Neural progenitor cell (in vitro differentiated cells): ENCODE results near the gene CCDC138. TPM values are rescaled to one million over a fixed set of nuclear protein-coding genes. Genes with fewer than 3 reads are reported as not detected.

ENCODE experiments used
- DNase-seq: peaks from one replicate; pipeline ENCODE4 v3.0.0-alpha.2; 2016; ENCODE audit warnings: low spot score
- H2AFZ ChIP-seq: fragments of 200-600 bp; sonication (generic); replicated peaks from 2 replicates; pipeline ENCODE4 v1.6.1; 2016; ENCODE audit warnings: antibody characterized with exemption
- H3F3A ChIP-seq: fragments of 200-600 bp; sonication (generic); 2 replicates; pipeline ENCODE4 v1.6.1; 2016; ENCODE audit warnings: antibody characterized with exemption, low read depth
- H3K27ac ChIP-seq: fragments of 200-600 bp; sonication (generic); 2 replicates; pipeline ENCODE4 v1.5.1; 2016; ENCODE audit warnings: mild to moderate bottlenecking
- H3K27me3 ChIP-seq: fragments of 200-600 bp; sonication (generic); 2 replicates; pipeline ENCODE4 v1.6.1; 2016; ENCODE audit warnings: mild to moderate bottlenecking, moderate library complexity
- H3K36me3 ChIP-seq: fragments of 200-600 bp; sonication (generic); 2 replicates; pipeline ENCODE4 v1.5.1; 2016
- H3K4me1 ChIP-seq: fragments of 200-600 bp; sonication (generic); 2 replicates; pipeline ENCODE4 v1.6.1; 2016; ENCODE audit warnings: mixed run types
- H3K4me2 ChIP-seq: fragments of 200-600 bp; sonication (generic); 2 replicates; pipeline ENCODE4 v1.6.1; 2016
- H3K4me3 ChIP-seq: fragments of 200-600 bp; sonication (generic); 2 replicates; pipeline ENCODE4 v1.5.1; 2016
- H3K79me2 ChIP-seq: fragments of 200-600 bp; sonication (generic); 2 replicates; pipeline ENCODE4 v1.6.1; 2016; ENCODE audit warnings: low read depth
- H3K9ac ChIP-seq: fragments of 200-600 bp; sonication (generic); 2 replicates; pipeline ENCODE4 v1.6.1; 2016
- H3K9me3 ChIP-seq: fragments of 200-600 bp; sonication (generic); 2 replicates; pipeline ENCODE4 v1.5.1; 2016; ENCODE audit warnings: low read depth
- H4K20me1 ChIP-seq: fragments of 200-600 bp; sonication (generic); 2 replicates; pipeline ENCODE4 v1.6.1; 2016; ENCODE audit warnings: low read depth
- H3K27ac Mint-ChIP-seq: 3 replicates; pipeline ENCODE4 v1.8.0; 2021; ENCODE audit warnings: mixed read lengths
- H3K27me3 Mint-ChIP-seq: 2 replicates; pipeline ENCODE4 v1.8.0; 2022; ENCODE audit warnings: low read depth, mild to moderate bottlenecking, inconsistent platforms, moderate library complexity, mixed read lengths; ENCODE audit not compliant: insufficient read depth
- H3K36me3 Mint-ChIP-seq: 3 replicates; pipeline ENCODE4 v1.8.0; 2021; ENCODE audit warnings: mixed read lengths
- H3K4me1 Mint-ChIP-seq: 3 replicates; pipeline ENCODE4 v1.8.0; 2021; ENCODE audit warnings: mixed read lengths
- H3K4me3 Mint-ChIP-seq: 3 replicates; pipeline ENCODE4 v1.8.0; 2021; ENCODE audit warnings: mild to moderate bottlenecking, moderate library complexity, mixed read lengths
- H3K9me3 Mint-ChIP-seq: 3 replicates; pipeline ENCODE4 v1.8.0; 2020; ENCODE audit warnings: mixed read lengths
- EZH2 ChIP-seq: fragments of 200-600 bp; sonication (generic); IDR thresholded peaks from 2 replicates; pipeline ENCODE4 v1.6.1; 2017; ENCODE audit warnings: antibody characterized with exemption, mild to moderate bottlenecking, moderate library complexity
- EZH2phosphoT487 ChIP-seq: fragments of 200-600 bp; sonication (generic); IDR thresholded peaks from 2 replicates; pipeline ENCODE4 v1.6.1; 2017; ENCODE audit warnings: antibody characterized with exemption
- total RNA-seq: library from RNA; depleted of rRNA; stranded (reverse); fragments of >200 nt; gene quantifications from 2 replicates; pipeline ENCODE4 v1.2.3, GENCODE V29; 2015; ENCODE audit warnings: low replicate concordance
- TF ChIP-seq, protein P1 (sequence below): fragments of 200-600 bp; sonication (generic); IDR thresholded peaks from 2 replicates; pipeline ENCODE4 v1.5.1; 2017; ENCODE audit warnings: antibody characterized with exemption, mild to moderate bottlenecking

The CCDC138 gene
- total RNA-seq, 1 donor from 2014 or later: 92.6 TPM

GRCh38 chr2:108905176-108905575 lies 118.6 kb downstream of the CCDC138 start:
- peak overlapping the region; percentile 31 for H3K27ac Mint-ChIP-seq

DNA sequence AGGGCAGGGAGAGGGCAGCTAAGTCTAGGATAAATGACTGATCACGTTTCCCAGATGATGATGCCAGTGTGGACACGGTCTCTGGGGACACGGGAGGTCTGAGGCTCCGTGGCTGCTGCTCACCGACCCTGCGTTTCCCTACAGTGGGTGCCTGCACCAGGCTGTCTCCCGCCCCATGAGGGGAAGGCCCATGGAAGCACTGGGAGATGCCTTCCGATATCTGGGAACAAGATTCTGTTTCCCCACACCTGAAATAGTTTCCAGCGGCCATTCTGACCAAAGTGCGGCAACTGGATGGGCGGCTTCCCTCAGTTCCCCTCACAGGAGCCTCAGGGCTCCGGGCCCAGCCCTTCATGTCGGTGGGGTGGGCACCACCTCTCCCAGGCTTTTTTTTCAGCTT lies 119.3 kb downstream of the CCDC138 start:
- no peak for DNase-seq
- H3K4me3 Mint-ChIP-seq: no peak overlapping the region
- no peak overlapping the region for H3K9ac ChIP-seq

More at GRCh38 chr2:108905176-108905575, 118.6 kb downstream of the CCDC138 start:
- Mint-ChIP-seq H3K36me3 (peaks cover 2% of the 10 kb centered on the region), H3K4me1 (peaks cover 27% of the 10 kb centered on the region), H3K9me3 (peaks cover 6% of the 10 kb centered on the region), H3K27me3 (no peaks in the 10 kb centered on the region), H3K4me3 (no peak overlapping the region)
- Histone ChIP-seq H3K4me1 (no peaks in the 10 kb centered on the region), H3K4me2 (no peak overlapping the region), H3K27ac (no peak overlapping the region), H3K9me3 (no peaks in the 10 kb centered on the region), H3K4me3 (no peak overlapping the region), H3K79me2 (no peaks in the 10 kb centered on the region), H3K36me3 (no peaks in the 10 kb centered on the region), H3K27me3 (no peaks in the 10 kb centered on the region), H3F3A (no peaks in the 10 kb centered on the region), H4K20me1 (no peaks in the 10 kb centered on the region), H3K9ac (no peak overlapping the region), H2AFZ (no peak overlapping the region)
- TF ChIP-seq, protein P1, sequence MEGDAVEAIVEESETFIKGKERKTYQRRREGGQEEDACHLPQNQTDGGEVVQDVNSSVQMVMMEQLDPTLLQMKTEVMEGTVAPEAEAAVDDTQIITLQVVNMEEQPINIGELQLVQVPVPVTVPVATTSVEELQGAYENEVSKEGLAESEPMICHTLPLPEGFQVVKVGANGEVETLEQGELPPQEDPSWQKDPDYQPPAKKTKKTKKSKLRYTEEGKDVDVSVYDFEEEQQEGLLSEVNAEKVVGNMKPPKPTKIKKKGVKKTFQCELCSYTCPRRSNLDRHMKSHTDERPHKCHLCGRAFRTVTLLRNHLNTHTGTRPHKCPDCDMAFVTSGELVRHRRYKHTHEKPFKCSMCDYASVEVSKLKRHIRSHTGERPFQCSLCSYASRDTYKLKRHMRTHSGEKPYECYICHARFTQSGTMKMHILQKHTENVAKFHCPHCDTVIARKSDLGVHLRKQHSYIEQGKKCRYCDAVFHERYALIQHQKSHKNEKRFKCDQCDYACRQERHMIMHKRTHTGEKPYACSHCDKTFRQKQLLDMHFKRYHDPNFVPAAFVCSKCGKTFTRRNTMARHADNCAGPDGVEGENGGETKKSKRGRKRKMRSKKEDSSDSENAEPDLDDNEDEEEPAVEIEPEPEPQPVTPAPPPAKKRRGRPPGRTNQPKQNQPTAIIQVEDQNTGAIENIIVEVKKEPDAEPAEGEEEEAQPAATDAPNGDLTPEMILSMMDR: no peak
- TF ChIP-seq EZH2phosphoT487: no peak
- TF ChIP-seq EZH2: no peak
- DNase-seq: no peak

DNA sequence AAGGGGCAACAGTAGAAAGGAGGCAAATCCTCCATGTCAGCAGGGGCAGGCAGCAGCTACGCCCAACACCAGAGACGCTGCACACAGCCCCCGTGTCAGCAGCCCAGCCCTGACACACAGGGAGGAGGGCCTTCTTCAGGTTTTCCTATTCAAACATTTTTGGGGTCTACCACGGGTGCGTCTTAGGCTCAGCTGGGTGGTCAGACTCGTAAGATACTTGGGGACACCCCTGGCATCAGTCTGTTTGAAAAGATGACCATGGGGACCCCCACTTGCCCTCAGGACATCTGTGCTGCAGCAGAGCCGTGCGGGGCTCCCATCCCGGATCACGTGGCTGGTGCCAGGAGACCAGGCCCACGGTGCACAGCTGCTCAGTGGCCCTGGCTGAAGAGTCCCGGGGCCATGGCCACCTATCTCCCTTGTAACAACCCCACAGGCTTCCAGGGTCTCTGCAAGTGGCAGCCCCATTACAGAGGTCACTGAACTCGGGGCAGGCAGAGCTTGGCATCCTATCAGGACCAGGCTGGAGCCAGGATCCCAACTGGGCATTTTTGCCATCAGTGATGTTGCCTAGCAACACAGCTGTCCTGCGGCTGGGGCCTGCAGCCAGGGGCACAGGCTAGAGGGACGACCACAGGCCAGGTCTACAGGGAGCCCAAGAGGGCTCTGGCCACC lies 120.0 kb downstream of the CCDC138 start:
- H3K4me2 ChIP-seq: no peak overlapping the region
- peaks cover 2% of the 10 kb centered on the region for H3K36me3 Mint-ChIP-seq
- TF ChIP-seq, protein P1: no peak
- no peak for TF ChIP-seq EZH2
- H3K4me1 ChIP-seq: no peaks in the 10 kb centered on the region
- no peaks in the 10 kb centered on the region for H3K36me3 ChIP-seq
- H3K9me3 ChIP-seq: no peaks in the 10 kb centered on the region
- peak overlapping the region; percentile 33 for H3K27ac Mint-ChIP-seq
- DNase-seq: no peak
- no peaks in the 10 kb centered on the region for H3K27me3 ChIP-seq
- no peaks in the 10 kb centered on the region for H4K20me1 ChIP-seq
- no peak overlapping the region for H2AFZ ChIP-seq
- H3K79me2 ChIP-seq: no peaks in the 10 kb centered on the region
- H3K27ac ChIP-seq: no peak overlapping the region
- no peak overlapping the region for H3K9ac ChIP-seq
- H3K4me1 Mint-ChIP-seq: peaks cover 29% of the 10 kb centered on the region
- H3K9me3 Mint-ChIP-seq: peaks cover 4% of the 10 kb centered on the region
- no peak overlapping the region for H3K4me3 Mint-ChIP-seq
- H3K27me3 Mint-ChIP-seq: no peaks in the 10 kb centered on the region
- no peaks in the 10 kb centered on the region for H3F3A ChIP-seq
- no peak overlapping the region for H3K4me3 ChIP-seq

More for the DNA sequence above, 119.3 kb downstream of the CCDC138 start:
- Histone ChIP-seq H3K79me2 (no peaks in the 10 kb centered on the region), H3F3A (no peaks in the 10 kb centered on the region), H3K4me2 (no peak overlapping the region), H2AFZ (no peak overlapping the region), H3K27me3 (no peaks in the 10 kb centered on the region), H3K4me3 (no peak overlapping the region), H3K9me3 (no peaks in the 10 kb centered on the region), H3K27ac (no peak overlapping the region), H4K20me1 (no peaks in the 10 kb centered on the region), H3K4me1 (no peaks in the 10 kb centered on the region), H3K36me3 (no peaks in the 10 kb centered on the region)
- no peaks in the 10 kb centered on the region for H3K27me3 Mint-ChIP-seq
- TF ChIP-seq, protein P1: no peak
- TF ChIP-seq EZH2phosphoT487: no peak
- no peak for TF ChIP-seq EZH2
- peaks cover 3% of the 10 kb centered on the region for H3K9me3 Mint-ChIP-seq
- peaks cover 27% of the 10 kb centered on the region for H3K4me1 Mint-ChIP-seq
- H3K36me3 Mint-ChIP-seq: peaks cover 2% of the 10 kb centered on the region
- peak overlapping the region; percentile 33 for H3K27ac Mint-ChIP-seq
